Caco-2 (cell line): ENCODE data around the gene GALNT12. TPM values are rescaled to one million over a fixed set of nuclear protein-coding genes. Genes with fewer than 3 reads are reported as not detected.
A peak's percentile ranks its signal among the peaks of the same experiment; 100 is the strongest.

ENCODE experiments used
- BruUV-seq: library from RNA; stranded (reverse); fragments of 400-500 nt; replicated peaks from 2 replicates; lab custom pipeline; 2021; lab: Mats Ljungman, UMichigan
- CTCF ChIA-PET: fragments of 300-600 bp; sonication (Branson Sonifier 250); formaldehyde crosslinking; loops from one replicate; lab custom pipeline; 2022; ENCODE audit warnings: antibody characterized with exemption; lab: Charles Lee
- POLR2A ChIA-PET: fragments of 300-600 bp; sonication (Branson Sonifier 250); formaldehyde crosslinking; loops from one replicate; lab custom pipeline; 2022; ENCODE audit warnings: antibody characterized with exemption; lab: Charles Lee
- DNase-seq, 2 experiments: peaks; one replicate each; pipeline versions ENCODE4 v3.0.0 to v3.0.0-alpha.2; 2020 to 2022
- H3K27me3 ChIP-seq: replicated peaks from 2 replicates; pipeline ENCODE4 v1.6.0; 2011; ENCODE audit warnings: low read length; ENCODE audit not compliant: control insufficient read depth, insufficient read depth
- H3K36me3 ChIP-seq: 2 replicates; pipeline ENCODE4 v1.5.1; 2011; ENCODE audit warnings: low read length; ENCODE audit not compliant: control insufficient read depth, insufficient read depth
- H3K4me1 ChIP-seq: fragments of 250-450 bp; sonication (Bioruptor Pico); 2 replicates; pipeline ENCODE4 v1.5.1; 2020; ENCODE audit warnings: mild to moderate bottlenecking
- H3K4me3 ChIP-seq: 2 replicates; pipeline ENCODE4 v1.5.1; 2011; ENCODE audit warnings: low read depth, mild to moderate bottlenecking, control low read depth, low read length
- H3K9me3 ChIP-seq: fragments of 250-450 bp; sonication (Bioruptor Pico); 2 replicates; pipeline ENCODE4 v1.5.1; 2020; ENCODE audit warnings: mild to moderate bottlenecking, moderate library complexity
- H3K27ac Mint-ChIP-seq: one replicate; pipeline ENCODE4 v1.8.0; 2022; ENCODE audit warnings: mixed read lengths; ENCODE audit not compliant: unreplicated experiment
- H3K27me3 Mint-ChIP-seq: one replicate; pipeline ENCODE4 v1.8.0; 2022; ENCODE audit warnings: mixed read lengths; ENCODE audit not compliant: insufficient read depth, unreplicated experiment
- H3K36me3 Mint-ChIP-seq: one replicate; pipeline ENCODE4 v1.8.0; 2022; ENCODE audit warnings: mild to moderate bottlenecking, mixed read lengths; ENCODE audit not compliant: insufficient read depth, unreplicated experiment
- H3K4me1 Mint-ChIP-seq: one replicate; pipeline ENCODE4 v1.8.0; 2022; ENCODE audit warnings: low read depth, mixed read lengths; ENCODE audit not compliant: unreplicated experiment
- H3K4me3 Mint-ChIP-seq: one replicate; pipeline ENCODE4 v1.8.0; 2022; ENCODE audit warnings: mild to moderate bottlenecking, moderate library complexity, mixed read lengths; ENCODE audit not compliant: unreplicated experiment
- H3K9me3 Mint-ChIP-seq: one replicate; pipeline ENCODE4 v1.8.0; 2022; ENCODE audit warnings: mixed read lengths; ENCODE audit not compliant: unreplicated experiment
- intact Hi-C: fragments of 100-400 bp; cut with micrococcal nuclease; formaldehyde crosslinking; loops from one replicate; pipeline ENCODE4 v1.10.0; 2022; ENCODE audit not compliant: unreplicated experiment
- total RNA-seq: library from RNA; stranded (reverse); gene quantifications from 2 replicates; pipeline ENCODE4 v1.2.3, GENCODE V29; 2022
- TF ChIP-seq, protein P1 (sequence below), 2 experiments: fragments of 200-600 bp in 1 of 2; IDR thresholded peaks; 1 replicate in 1 of 2; 2 replicates in 1 of 2; pipeline versions ENCODE4 v1.5.1 to v1.8.0; 2011 to 2022; ENCODE audit warnings: antibody characterized with exemption in 1 of 2, control low read depth in 1 of 2, inconsistent platforms in 1 of 2, low read depth in 1 of 2, low read length in 1 of 2, mild to moderate bottlenecking in 1 of 2, moderate library complexity in 1 of 2; ENCODE audit not compliant: insufficient read depth in 1 of 2, severe bottlenecking in 1 of 2, unreplicated experiment in 1 of 2

GALNT12 gene
- total RNA-seq, 1 experiment from 2014 or later, result 3.6 TPM

GRCh38 chr9:98794802-98795201 is 12.7 kb upstream of the GALNT12 start:
- BruUV-seq, result no TSS peak
- Mint-ChIP-seq H3K4me3 (peak overlapping the region; percentile 73), H3K4me1 (peaks cover 29% of the 10 kb centered on the region), H3K36me3 (peaks cover 5% of the 10 kb centered on the region), H3K9me3 (no peaks in the 10 kb centered on the region), H3K27me3 (no peaks in the 10 kb centered on the region), H3K27ac (no peak overlapping the region)
- intact Hi-C loops, result loop anchor here (10.0 kb wide), 1 partner anchor 420 kb away; no protein-coding TSS in a partner anchor
- Histone ChIP-seq H3K9me3 (no peaks in the 10 kb centered on the region), H3K27me3 (no peaks in the 10 kb centered on the region), H3K4me1 (peaks cover 25% of the 10 kb centered on the region), H3K36me3 (no peaks in the 10 kb centered on the region; the same call in none of the 2 replicates), H3K4me3 (no peak overlapping the region)
- TF ChIP-seq, protein P1, sequence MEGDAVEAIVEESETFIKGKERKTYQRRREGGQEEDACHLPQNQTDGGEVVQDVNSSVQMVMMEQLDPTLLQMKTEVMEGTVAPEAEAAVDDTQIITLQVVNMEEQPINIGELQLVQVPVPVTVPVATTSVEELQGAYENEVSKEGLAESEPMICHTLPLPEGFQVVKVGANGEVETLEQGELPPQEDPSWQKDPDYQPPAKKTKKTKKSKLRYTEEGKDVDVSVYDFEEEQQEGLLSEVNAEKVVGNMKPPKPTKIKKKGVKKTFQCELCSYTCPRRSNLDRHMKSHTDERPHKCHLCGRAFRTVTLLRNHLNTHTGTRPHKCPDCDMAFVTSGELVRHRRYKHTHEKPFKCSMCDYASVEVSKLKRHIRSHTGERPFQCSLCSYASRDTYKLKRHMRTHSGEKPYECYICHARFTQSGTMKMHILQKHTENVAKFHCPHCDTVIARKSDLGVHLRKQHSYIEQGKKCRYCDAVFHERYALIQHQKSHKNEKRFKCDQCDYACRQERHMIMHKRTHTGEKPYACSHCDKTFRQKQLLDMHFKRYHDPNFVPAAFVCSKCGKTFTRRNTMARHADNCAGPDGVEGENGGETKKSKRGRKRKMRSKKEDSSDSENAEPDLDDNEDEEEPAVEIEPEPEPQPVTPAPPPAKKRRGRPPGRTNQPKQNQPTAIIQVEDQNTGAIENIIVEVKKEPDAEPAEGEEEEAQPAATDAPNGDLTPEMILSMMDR (IDR thresholded peaks at IDR 0.05; ENCODE audit: insufficient read depth in 1 of 2, low read depth in 1 of 2, low read length in 1 of 2, severe bottlenecking in 1 of 2, unreplicated experiment in 1 of 2), result no peak
- CTCF ChIA-PET, result interaction anchor here (1.0 kb wide), 1 partner anchor 13 kb away, joined by 5 read pairs; the partner anchor contains the start of gene GALNT12
- POLR2A ChIA-PET, result no interaction called here
- no peak for DNase-seq

DNA sequence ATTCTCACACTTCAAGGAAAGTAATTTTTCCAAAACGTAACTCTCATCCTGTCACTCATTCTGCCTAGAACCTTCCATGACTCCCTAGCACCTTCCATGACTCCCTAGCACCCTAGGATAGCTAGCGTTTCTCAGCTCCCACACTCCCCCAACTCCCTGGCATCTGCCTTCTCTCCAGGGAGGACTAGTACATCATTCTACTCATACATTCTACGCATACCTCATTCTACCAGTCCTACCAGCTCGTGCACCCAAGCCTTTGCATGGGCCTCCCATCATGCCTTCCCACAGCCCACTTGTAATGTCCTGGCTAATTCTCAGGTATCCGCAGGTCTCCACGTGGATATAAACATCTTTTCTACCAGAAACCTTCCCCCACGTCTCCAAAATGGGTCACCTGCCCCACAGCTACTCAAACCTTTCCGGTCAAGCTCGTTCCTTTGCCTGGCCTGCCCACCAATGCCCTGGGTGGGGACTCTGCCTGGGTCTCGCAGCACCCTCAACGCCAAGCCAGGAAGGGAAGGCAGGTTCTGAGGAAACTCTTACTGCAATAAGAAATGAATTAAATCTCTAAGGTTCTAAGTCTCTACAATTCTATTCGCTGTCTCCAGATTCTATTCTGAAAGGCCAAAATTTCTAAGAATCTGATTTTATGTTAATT is 12.0 kb upstream of the GALNT12 start:
- peaks cover 29% of the 10 kb centered on the region for H3K4me1 Mint-ChIP-seq
- TF ChIP-seq, protein P1 (IDR thresholded peaks at IDR 0.05; ENCODE audit: insufficient read depth in 1 of 2, low read depth in 1 of 2, low read length in 1 of 2, severe bottlenecking in 1 of 2, unreplicated experiment in 1 of 2), result no peak
- peaks cover 5% of the 10 kb centered on the region for H3K36me3 Mint-ChIP-seq
- CTCF ChIA-PET, result interaction anchor here (1.0 kb wide), 1 partner anchor 12 kb away, joined by 5 read pairs; the partner anchor contains the start of gene GALNT12
- intact Hi-C loops, result loop anchor here (10.0 kb wide), 1 partner anchor 421 kb away; no protein-coding TSS in a partner anchor
- H3K27me3 Mint-ChIP-seq, result no peaks in the 10 kb centered on the region
- peaks cover 25% of the 10 kb centered on the region for H3K4me1 ChIP-seq
- DNase-seq, result no peak
- POLR2A ChIA-PET, result no interaction called here
- peak overlapping the region; percentile 73 for H3K4me3 Mint-ChIP-seq
- TSS peak; percentile 35 for BruUV-seq
- H3K27me3 ChIP-seq, result no peaks in the 10 kb centered on the region
- H3K4me3 ChIP-seq, result peak overlapping the region; percentile 71
- H3K36me3 ChIP-seq, result no peaks in the 10 kb centered on the region; the same call in none of the 2 replicates
- H3K9me3 ChIP-seq, result no peaks in the 10 kb centered on the region
- H3K27ac Mint-ChIP-seq, result no peak overlapping the region
- no peaks in the 10 kb centered on the region for H3K9me3 Mint-ChIP-seq

GRCh38 chr9:98795970-98796363 is 11.5 kb upstream of the GALNT12 start:
- Histone ChIP-seq H3K36me3 (no peaks in the 10 kb centered on the region; the same call in none of the 2 replicates), H3K27me3 (no peaks in the 10 kb centered on the region), H3K4me1 (peaks cover 22% of the 10 kb centered on the region), H3K9me3 (no peaks in the 10 kb centered on the region), H3K4me3 (peak overlapping the region; percentile 71)
- Mint-ChIP-seq H3K9me3 (no peaks in the 10 kb centered on the region), H3K27me3 (no peaks in the 10 kb centered on the region), H3K27ac (no peak overlapping the region), H3K4me1 (peaks cover 28% of the 10 kb centered on the region), H3K36me3 (peaks cover 4% of the 10 kb centered on the region), H3K4me3 (peak overlapping the region; percentile 73)
- no TSS peak for BruUV-seq
- ChIA-PET CTCF (interaction anchor here (1.0 kb wide), 1 partner anchor 11 kb away, joined by 5 read pairs; the partner anchor contains the start of gene GALNT12), POLR2A (no interaction called here)
- TF ChIP-seq, protein P1 (IDR thresholded peaks at IDR 0.05; ENCODE audit: insufficient read depth in 1 of 2, low read depth in 1 of 2, low read length in 1 of 2, severe bottlenecking in 1 of 2, unreplicated experiment in 1 of 2), result no peak
- intact Hi-C loops, result loop anchor here (10.0 kb wide), 1 partner anchor 421 kb away; no protein-coding TSS in a partner anchor
- DNase-seq, result peak in 1 of 2 experiments; percentile 66
